OCI-LY7 (cell line): Measurements from ENCODE around the gene PPP4R1.

ENCODE experiments used
- CTCF ChIP-seq: fragments of 200-600 bp; sonication (generic); conservative IDR thresholded peaks from 2 replicates; pipeline ENCODE4 v1.5.1; 2014; ENCODE audit warnings: mild to moderate bottlenecking, antibody characterized with exemption, low read length, moderate library complexity, mixed read lengths
- EZH2phosphoT487 ChIP-seq: fragments of 200-600 bp; sonication (generic); IDR thresholded peaks from 2 replicates; pipeline ENCODE4 v1.6.1; 2018; ENCODE audit warnings: low read depth, borderline replicate concordance, mild to moderate bottlenecking, mixed run types, antibody characterized with exemption, low read length, moderate library complexity, mixed read lengths

- TF ChIP-seq CTCF, result no peak
- no peak for TF ChIP-seq EZH2phosphoT487
These were observed 76.7 kb downstream of the PPP4R1 start for GRCh38 chr18:9537677-9538076.
